Activated CD8-positive, alpha-beta memory T cell treated with anti-CD3 and anti-CD28 coated beads for 1 hour (primary cell): ENCODE measurements around the gene CHRM5.
"Not testable (repeated sequence)": the region's sequence is repeated elsewhere in the genome, so short reads cannot be mapped to it uniquely, and the experiment has no call there.

Experiments used
- DNase-seq, 2 donors: peaks; one replicate each; pipeline ENCODE4 v3.0.0-alpha.2; 2020; ENCODE audit warnings: low read depth in 1 of 2; ENCODE audit errors: extremely low read depth in 1 of 2

The CHRM5 gene

GRCh38 chr15:33987444-33987843 is 19.1 kb downstream of the CHRM5 start:
- no peak for DNase-seq

DNA sequence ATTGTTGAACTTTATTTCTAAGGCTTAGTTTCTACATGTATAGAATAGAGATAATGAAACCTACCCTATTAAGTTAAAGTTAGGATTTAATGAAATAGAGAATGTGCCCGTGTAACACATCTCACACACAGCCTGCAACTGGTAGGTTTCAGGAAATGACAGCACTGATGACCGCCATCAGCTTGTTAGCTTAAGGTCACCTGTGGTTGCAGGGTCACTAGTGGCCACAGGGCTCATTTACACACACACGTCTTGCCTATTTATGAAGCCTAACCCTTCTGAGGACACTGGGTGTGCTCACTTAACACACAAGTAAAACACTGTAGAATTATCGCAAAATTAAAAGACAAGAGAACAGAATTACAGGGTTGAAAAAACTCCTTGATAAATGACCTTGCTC is 20.1 kb downstream of the CHRM5 start:
- no peak for DNase-seq

GRCh38 chr15:33994005-33994615 is 25.8 kb downstream of the CHRM5 start:
- no peak for DNase-seq

- DNase-seq, result not testable (repeated sequence)
These were observed 27.4 kb downstream of the CHRM5 start for GRCh38 chr15:33995666-33996065.

DNA sequence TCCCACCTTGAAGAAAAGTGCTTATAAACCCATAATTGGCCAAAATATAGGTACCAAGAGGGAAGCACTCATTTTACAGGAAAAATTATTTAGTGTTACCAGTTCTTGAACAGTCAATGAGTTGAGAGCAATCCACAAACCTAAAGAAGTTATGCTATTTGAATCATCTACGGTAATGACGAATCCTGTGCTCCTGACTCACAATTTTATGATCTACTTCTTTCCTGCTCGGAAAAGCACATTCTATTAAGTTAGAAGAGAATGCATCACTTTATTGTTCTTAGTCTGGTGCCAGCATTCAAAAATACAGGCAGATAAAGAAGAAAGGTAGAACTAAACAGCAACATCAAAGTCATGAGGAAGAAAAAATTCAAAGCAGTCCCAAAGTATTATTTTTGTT is 33.2 kb downstream of the CHRM5 start:
- DNase-seq, result no peak

- DNase-seq, result no peak
These were observed 38.1 kb downstream of the CHRM5 start for GRCh38 chr15:34006381-34006780.

GRCh38 chr15:34009656-34010055 is 41.4 kb downstream of the CHRM5 start:
- DNase-seq, result no peak

GRCh38 chr15:34010921-34011320 is 42.6 kb downstream of the CHRM5 start:
- no peak for DNase-seq

- no peak for DNase-seq
These were observed 43.2 kb downstream of the CHRM5 start for GRCh38 chr15:34011481-34011880.

DNA sequence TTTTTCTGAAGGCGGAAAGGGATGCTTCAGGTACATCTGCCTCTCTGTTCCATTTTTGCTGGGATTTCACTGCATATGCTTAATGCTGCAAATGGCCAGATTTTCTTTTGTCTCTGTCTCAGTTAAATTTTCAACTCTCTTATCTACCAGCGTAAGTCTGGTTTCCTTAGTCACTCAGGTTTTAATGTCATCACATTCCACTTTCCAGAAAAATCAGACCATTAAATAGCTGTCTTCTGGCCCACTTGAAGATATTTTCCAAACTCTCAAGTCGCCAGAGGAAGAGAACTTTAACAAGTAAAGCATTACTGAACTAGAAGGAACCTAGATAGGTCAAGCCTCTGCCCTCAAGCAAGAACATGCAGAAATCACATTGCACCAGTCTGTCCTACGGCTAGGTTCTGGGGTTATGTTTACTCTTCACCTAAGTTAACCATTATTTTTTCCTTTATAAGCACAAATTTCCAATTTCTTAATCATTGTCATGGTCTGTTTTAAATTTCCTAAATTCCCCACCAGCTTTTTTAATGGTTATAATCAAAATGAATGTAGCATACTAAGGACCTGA is 44.2 kb downstream of the CHRM5 start:
- no peak for DNase-seq

- DNase-seq, result no peak
These were observed 45.4 kb downstream of the CHRM5 start for GRCh38 chr15:34013746-34014145.

DNA sequence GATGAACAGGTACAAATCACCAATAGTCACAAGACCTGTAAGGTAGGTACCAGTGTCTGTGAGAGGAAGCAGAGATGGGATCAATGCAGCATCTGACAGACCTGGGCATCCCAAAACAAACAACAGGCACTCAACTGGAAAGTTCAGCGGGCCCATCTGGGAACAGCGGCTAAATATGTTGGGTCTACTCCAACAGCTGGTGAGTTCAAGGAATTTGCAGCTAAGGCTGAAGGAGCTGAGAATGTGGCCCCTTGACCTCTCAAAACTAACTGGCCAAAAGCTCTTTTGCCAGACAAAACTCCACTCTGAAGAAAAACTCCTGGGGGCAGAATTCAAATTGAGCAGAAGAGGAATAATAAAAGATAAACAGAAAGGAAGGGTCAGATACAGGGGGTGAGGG is 46.3 kb downstream of the CHRM5 start:
- no peak for DNase-seq

- DNase-seq, result no peak
These were observed 49.8 kb downstream of the CHRM5 start for GRCh38 chr15:34018021-34018645.

- DNase-seq, result not testable (repeated sequence)
These were observed 50.4 kb downstream of the CHRM5 start for GRCh38 chr15:34018738-34019137.

DNA sequence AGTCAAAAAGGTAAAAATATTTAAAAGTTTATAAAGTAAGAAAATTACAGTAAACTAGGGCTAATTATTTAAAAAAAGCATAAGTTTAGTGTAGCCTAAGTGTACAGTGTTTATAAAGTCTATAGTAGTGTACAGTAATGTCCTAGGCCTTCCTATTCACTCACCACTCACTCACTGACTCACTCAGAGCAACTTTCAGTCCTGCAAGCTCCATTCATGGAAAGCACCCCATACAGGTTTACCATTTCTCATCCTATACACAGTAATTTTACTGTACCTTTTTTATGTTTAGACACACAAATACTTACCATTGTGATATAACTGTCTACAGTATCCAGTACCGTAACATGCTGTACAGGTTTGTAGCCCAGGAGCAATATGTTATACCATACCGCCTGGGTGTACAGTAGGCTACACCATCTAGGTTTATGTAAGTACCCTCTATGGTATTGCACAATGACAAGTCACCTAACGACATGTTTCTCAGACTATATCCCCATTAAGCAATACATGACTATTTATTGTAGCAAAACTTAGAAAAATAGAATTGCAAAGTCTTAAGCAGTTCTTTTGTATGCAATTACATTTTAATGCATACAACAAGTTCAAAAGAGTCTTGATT is 51.2 kb downstream of the CHRM5 start:
- DNase-seq, result no peak

GRCh38 chr15:34023907-34024306 is 55.6 kb downstream of the CHRM5 start:
- DNase-seq, result no peak

DNA sequence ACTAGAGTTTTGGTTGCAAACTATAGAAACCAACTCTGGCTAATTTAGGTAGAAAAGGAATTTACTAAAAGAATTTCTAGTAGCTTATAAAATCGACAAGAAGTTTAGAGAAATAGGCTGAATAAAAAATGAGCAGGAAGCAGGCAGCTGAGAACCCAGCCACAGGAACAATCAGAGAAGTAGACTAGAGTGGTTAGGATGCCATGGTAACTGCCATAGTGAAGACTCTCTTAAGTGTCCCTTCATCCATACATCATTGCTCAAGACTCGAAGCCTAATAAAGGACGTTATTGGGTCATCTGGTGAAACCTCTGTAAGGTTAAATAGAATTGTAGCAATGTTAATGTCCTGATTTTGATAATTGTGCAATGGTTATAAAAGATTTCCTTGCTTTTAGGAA is 57.0 kb downstream of the CHRM5 start:
- DNase-seq, result no peak

DNA sequence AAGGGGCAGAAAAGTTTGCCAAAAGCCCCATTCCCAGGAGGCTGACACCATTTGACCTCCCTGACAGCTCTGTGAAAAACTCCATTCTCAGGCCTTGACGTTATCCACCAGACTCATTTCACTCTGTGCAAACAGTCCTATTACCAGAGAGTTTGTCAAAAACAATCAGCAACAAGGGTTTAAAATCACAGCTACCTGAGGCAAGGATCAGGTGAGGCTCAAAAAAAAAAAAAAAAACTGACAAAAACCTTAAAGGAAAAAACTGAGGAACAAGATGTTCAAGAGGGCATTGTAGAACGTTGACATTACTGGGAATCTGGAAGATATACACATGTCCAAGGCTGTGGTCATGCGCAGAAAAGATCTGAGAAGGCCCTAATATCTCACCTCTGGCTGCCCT is 59.3 kb downstream of the CHRM5 start:
- DNase-seq, result no peak

- DNase-seq, result no peak
These were observed 63.9 kb downstream of the CHRM5 start for GRCh38 chr15:34031987-34032760.

GRCh38 chr15:34038023-34038870 is 70.0 kb downstream of the CHRM5 start:
- peak; percentile 33 to 52 for DNase-seq
